HepG2 (cell line): ENCODE data around the gene EBPL. TPM values are rescaled to one million over a fixed set of nuclear protein-coding genes. Genes with fewer than 3 reads are reported as not detected.

Experiments used
- ARID2 ChIP-seq: sonication (generic); formaldehyde crosslinking; IDR thresholded peaks from 2 replicates; pipeline ENCODE4 v1.8.1; 2022; ENCODE audit warnings: mild to moderate bottlenecking, missing genetic modification reagents, borderline replicate concordance
- ARNTL ChIP-seq: sonication (generic); formaldehyde crosslinking; IDR thresholded peaks from 2 replicates; pipeline ENCODE4 v1.4.0; 2020; ENCODE audit warnings: mild to moderate bottlenecking, missing genetic modification reagents
- CBX5 ChIP-seq: sonication (generic); formaldehyde crosslinking; IDR thresholded peaks from 2 replicates; pipeline ENCODE4 v1.4.0; 2020; ENCODE audit warnings: missing genetic modification reagents, borderline replicate concordance
- CHD4 ChIP-seq: fragments of 200-600 bp; sonication (generic); IDR thresholded peaks from 2 replicates; pipeline ENCODE4 v1.7.0; 2017; ENCODE audit warnings: mild to moderate bottlenecking, low read length, borderline replicate concordance
- DNMT3B ChIP-seq: conservative IDR thresholded peaks from 2 replicates; pipeline ENCODE4 v1.6.1; 2016; ENCODE audit warnings: missing biosample characterization, control low read depth
- FOXO1 ChIP-seq: sonication (generic); formaldehyde crosslinking; IDR thresholded peaks from 2 replicates; pipeline ENCODE4 v1.4.0; 2020; ENCODE audit warnings: missing genetic modification reagents
- GABPA ChIP-seq, 2 experiments: IDR thresholded peaks; 2 replicates each; pipeline ENCODE4 v1.6.1; 2011 to 2016; ENCODE audit warnings: low read depth in 2 of 2, low read length in 1 of 2, missing biosample characterization in 1 of 2, missing genetic modification characterization in 1 of 2
- KLF13 ChIP-seq: sonication (generic); formaldehyde crosslinking; IDR thresholded peaks from 2 replicates; pipeline ENCODE4 v1.4.0; 2020; ENCODE audit warnings: mild to moderate bottlenecking, missing genetic modification reagents
- KLF16 ChIP-seq, 2 experiments: sonication (generic) in 1 of 2; formaldehyde crosslinking in 1 of 2; IDR thresholded peaks; 2 replicates each; pipeline versions ENCODE4 v1.6.1 to v1.8.0; 2016 to 2023; ENCODE audit warnings: missing genetic modification reagents in 2 of 2, missing compliant biosample characterization in 1 of 2
- MBNL3 ChIP-seq: fragments of 250-450 bp; sonication (Bioruptor Pico); conservative IDR thresholded peaks from 2 replicates; pipeline ENCODE4 v1.8.0; 2022; ENCODE audit warnings: mild to moderate bottlenecking, inconsistent platforms
- RELA ChIP-seq: sonication (generic); formaldehyde crosslinking; IDR thresholded peaks from 2 replicates; pipeline ENCODE4 v1.4.0; 2020; ENCODE audit warnings: missing genetic modification reagents
- RFX3 ChIP-seq: IDR thresholded peaks from 2 replicates; pipeline ENCODE4 v1.6.1; 2016; ENCODE audit warnings: missing biosample characterization, missing genetic modification reagents
- TEAD3 ChIP-seq: optimal IDR thresholded peaks from 2 replicates; pipeline ENCODE3; 2016; ENCODE audit warnings: borderline replicate concordance
- THRA ChIP-seq: sonication (generic); formaldehyde crosslinking; IDR thresholded peaks from 2 replicates; pipeline ENCODE4 v1.4.0; 2020; ENCODE audit warnings: missing genetic modification reagents, borderline replicate concordance
- ZBTB25 ChIP-seq: IDR thresholded peaks from 2 replicates; pipeline ENCODE4 v1.6.1; 2018; ENCODE audit warnings: missing genetic modification reagents
- ZNF121 ChIP-seq: sonication (generic); formaldehyde crosslinking; IDR thresholded peaks from 2 replicates; pipeline ENCODE4 v1.5.0; 2020; ENCODE audit warnings: mild to moderate bottlenecking, missing genetic modification reagents
- ZNF34 ChIP-seq: sonication (generic); formaldehyde crosslinking; IDR thresholded peaks from 2 replicates; pipeline ENCODE4 v1.4.0; 2020; ENCODE audit warnings: mild to moderate bottlenecking, missing genetic modification reagents, borderline replicate concordance
- ZNF460 ChIP-seq: sonication (generic); formaldehyde crosslinking; IDR thresholded peaks from 2 replicates; pipeline ENCODE4 v1.5.1; 2020; ENCODE audit warnings: missing genetic modification reagents, mild to moderate bottlenecking, borderline replicate concordance
- ZNF543 ChIP-seq: sonication (generic); formaldehyde crosslinking; IDR thresholded peaks from 2 replicates; pipeline ENCODE4 v1.4.0; 2020; ENCODE audit warnings: mild to moderate bottlenecking, missing genetic modification reagents
- ZNF580 ChIP-seq: IDR thresholded peaks from 2 replicates; pipeline ENCODE4 v1.6.1; 2016; ENCODE audit warnings: low read depth, borderline replicate concordance
- ZNF615 ChIP-seq: sonication (generic); formaldehyde crosslinking; IDR thresholded peaks from 2 replicates; pipeline ENCODE4 v1.5.0; 2020; ENCODE audit warnings: mild to moderate bottlenecking, missing genetic modification reagents, borderline replicate concordance
- ZNF619 ChIP-seq: sonication (generic); formaldehyde crosslinking; IDR thresholded peaks from 2 replicates; pipeline ENCODE4 v1.4.0; 2020; ENCODE audit warnings: mild to moderate bottlenecking, missing genetic modification reagents
- ZNF747 ChIP-seq: sonication (generic); formaldehyde crosslinking; IDR thresholded peaks from 2 replicates; pipeline ENCODE4 v1.8.1; 2023; ENCODE audit warnings: missing genetic modification reagents, mild to moderate bottlenecking, borderline replicate concordance
- ZNF761 ChIP-seq: sonication (generic); formaldehyde crosslinking; conservative IDR thresholded peaks from 2 replicates; pipeline ENCODE4 v1.4.0; 2020; ENCODE audit warnings: mild to moderate bottlenecking, missing genetic modification reagents
- ZSCAN21 ChIP-seq: sonication (generic); formaldehyde crosslinking; IDR thresholded peaks from 2 replicates; pipeline ENCODE4 v1.8.0; 2022; ENCODE audit warnings: mild to moderate bottlenecking, missing genetic modification reagents, moderate library complexity, borderline replicate concordance
- ZXDC ChIP-seq: sonication (generic); formaldehyde crosslinking; IDR thresholded peaks from 2 replicates; pipeline ENCODE4 v1.5.0; 2020; ENCODE audit warnings: mild to moderate bottlenecking, missing genetic modification reagents
- polyA plus RNA-seq, 8 experiments: library from polyadenylated mRNA; depleted of rRNA in 3 of 8; stranded (reverse) in 7 of 8; unstranded in 1 of 8; fragments of >200 nt; fragmentation: Illumina TruSeq in 4 of 8; extraction: Trizol in 4 of 8; gene quantifications; 2 replicates each; pipeline versions ENCODE4 v1.2.1 to v1.2.3, GENCODE V29; 2011 to 2016; ENCODE audit warnings: low read depth in 4 of 8, missing spikeins in 1 of 8, mixed read lengths in 1 of 8; ENCODE audit not compliant: insufficient read depth in 1 of 8
- total RNA-seq, 5 experiments: library from RNA; depleted of rRNA; stranded (reverse); fragments of >200 nt; fragmentation: Illumina TruSeq; extraction: Trizol; gene quantifications; 2 replicates each; pipeline ENCODE4 v1.2.3, GENCODE V29; 2016; ENCODE audit warnings: low read depth in 1 of 5

EBPL gene
- total and polyA plus RNA-seq, 2 of the 13 experiments (the other 11 are each of a cell fraction or from before 2014, with no cell fraction given), result 96.5 to 152 TPM

GRCh38 chr13:49690133-49690994 lies 922 bp downstream of the EBPL start (continued):
- TF ChIP-seq ZNF619 (CRISPR knock-in tag) (no peak), CHD4 (no peak), ZNF34 (CRISPR knock-in tag) (no peak), ARNTL (CRISPR knock-in tag) (no peak), ZNF580 (CRISPR knock-in tag) (no peak), THRA (CRISPR knock-in tag) (no peak), CBX5 (CRISPR knock-in tag) (no peak), ZNF761 (CRISPR knock-in tag) (no peak), MBNL3 (no peak), FOXO1 (CRISPR knock-in tag) (no peak), ZNF543 (no peak), ARID2 (no peak), DNMT3B (no peak), ZNF121 (no peak), ZNF615 (CRISPR knock-in tag) (no peak), GABPA (IDR thresholded peaks at IDR 0.05; ENCODE audit: low read depth, low read length) (no peak), GABPA (CRISPR knock-in tag; IDR thresholded peaks at IDR 0.05; ENCODE audit: low read depth) (no peak), RFX3 (CRISPR knock-in tag) (no peak), ZBTB25 (no peak), ZNF747 (CRISPR knock-in tag) (no peak), ZNF460 (CRISPR knock-in tag) (no peak), ZXDC (CRISPR knock-in tag) (no peak), KLF16 (CRISPR knock-in tag; IDR thresholded peaks at IDR 0.05) (peak in 1 of 2 experiments; percentile 30; a peak in 1 of 4 replicates), ZSCAN21 (CRISPR knock-in tag) (no peak), TEAD3 (CRISPR knock-in tag) (no peak), KLF13 (CRISPR knock-in tag) (no peak), RELA (CRISPR knock-in tag) (no peak)
